Putamen (tissue), 1 donor: Measurements from ENCODE around the gene PPP2R1B.
"Not testable (repeated sequence)": the region's sequence is repeated elsewhere in the genome, so short reads cannot be mapped to it uniquely, and the experiment has no call there.

ENCODE experiments used
- DNase-seq: peaks from one replicate; pipeline ENCODE4 v3.0.0-alpha.2; 2016; ENCODE audit warnings: low spot score

PPP2R1B gene

DNA sequence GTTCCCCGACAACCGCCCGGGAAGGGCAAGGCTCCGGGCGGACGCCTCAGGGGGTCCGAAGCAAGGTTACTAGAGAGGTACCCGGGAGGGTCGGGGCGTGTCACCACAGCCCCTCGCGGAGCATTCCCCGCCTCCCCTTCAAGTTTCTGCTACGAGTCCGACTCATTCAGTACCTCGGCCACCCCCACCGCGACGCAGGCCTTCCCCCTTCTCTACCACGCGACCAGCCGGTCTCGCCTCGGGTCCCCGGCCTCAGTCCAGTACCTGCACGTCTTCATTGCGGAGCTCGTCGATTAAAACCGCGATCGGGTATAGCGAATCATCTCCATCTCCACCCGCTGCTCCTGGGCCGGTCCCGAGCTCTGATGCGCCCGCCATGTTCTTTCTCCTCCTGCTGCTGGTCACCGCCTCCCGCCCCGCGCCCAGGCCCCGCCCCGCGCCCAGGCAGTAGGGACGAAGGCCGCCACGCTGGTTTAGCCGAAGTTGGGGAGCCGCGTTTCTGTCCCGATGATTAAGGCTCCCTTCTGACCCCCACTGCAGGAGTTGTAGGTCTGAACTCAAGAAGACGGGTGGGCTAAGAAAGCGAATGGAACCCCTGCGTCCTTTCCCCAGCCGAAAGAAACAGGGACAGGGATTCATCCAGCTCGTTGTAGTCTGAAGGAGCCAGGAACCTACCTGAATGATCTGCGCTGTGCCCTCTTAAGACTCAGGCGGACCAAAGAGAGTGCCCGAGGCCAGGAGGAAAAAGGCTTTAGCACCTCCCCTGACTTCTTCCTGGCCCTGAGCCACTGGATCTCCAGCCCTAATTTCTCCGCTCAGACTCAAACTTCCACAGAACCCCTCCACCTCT is at the start of gene PPP2R1B:
PPP2R1B (minus strand) TSS at position 406 of the 850 bp plus-strand sequence; CDS start at position 378, 28 bp downstream.
- DNase-seq: peak; percentile 86

DNA sequence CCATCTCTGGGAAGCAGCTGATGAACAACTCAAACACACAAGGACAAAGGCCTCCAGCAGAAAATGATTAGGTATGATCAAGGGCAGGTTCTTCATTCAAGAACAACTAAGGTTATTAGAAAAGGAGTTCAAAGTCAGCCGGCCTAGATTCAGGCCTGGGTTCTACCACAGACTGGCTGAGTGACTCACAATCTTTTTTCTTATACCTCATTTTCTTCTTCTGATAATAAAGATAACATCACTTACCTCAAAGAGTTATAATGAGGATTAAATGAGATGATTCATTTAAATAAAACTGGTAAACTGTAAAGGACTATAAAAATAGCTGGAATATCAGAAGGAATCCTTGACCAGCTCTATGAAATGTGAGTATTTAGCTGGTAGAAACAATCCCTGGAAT is 49.3 kb upstream of the PPP2R1B start:
- DNase-seq: no peak

DNA sequence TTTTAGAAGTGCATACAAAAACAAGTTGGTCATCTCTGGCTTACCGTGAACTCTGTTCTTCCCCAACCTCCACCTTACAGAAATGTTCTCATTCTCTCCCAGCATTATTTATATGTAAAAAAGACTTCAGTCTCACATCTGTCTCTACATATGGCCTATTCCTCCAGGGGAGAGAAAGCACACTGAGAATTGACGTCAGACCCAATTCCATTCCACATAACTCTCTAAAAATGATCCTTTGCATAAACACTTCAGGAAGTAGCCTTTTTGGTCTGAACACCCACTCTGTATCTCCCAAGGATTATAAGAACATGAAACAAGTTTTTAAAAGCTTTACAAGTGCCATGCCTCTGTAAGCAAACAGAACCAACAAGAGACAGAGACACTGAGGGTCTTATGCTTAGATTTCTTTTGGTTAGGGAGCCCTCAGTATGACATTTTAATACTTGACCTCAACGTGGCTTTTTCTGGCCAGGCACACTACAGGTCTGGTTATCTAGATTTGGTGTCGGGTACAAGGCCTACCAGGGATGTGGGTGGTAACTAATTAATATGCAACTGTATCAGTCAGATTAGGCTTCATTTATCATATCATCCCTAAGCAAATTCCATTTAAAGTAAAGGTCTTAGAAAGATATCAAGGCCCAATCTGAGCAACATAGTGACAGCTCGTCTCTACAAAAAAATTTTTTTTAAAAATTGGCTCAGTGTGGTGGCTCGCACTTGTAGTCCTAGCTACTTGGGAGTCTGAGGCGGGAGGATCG is 48.5 kb upstream of the PPP2R1B start:
- DNase-seq: no peak

DNA sequence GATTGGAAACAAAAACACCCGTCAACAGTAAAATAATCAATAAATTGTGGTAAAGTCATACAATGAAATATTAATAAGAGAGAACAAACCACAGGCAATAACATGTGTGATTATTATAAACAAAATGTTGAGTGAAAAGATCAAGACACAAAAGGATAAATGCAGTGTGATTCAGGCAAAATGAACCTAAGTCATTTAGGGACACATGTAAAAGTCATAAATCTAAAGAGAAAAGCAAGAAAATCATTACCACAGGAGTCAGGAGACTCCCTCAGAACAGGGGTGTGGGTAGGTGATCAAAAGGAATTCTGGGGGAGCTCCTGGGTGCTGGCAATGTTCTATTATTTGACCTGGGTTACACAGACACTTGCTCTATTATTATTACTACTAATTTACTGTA is 47.9 kb upstream of the PPP2R1B start:
- peak; percentile 31 for DNase-seq

DNA sequence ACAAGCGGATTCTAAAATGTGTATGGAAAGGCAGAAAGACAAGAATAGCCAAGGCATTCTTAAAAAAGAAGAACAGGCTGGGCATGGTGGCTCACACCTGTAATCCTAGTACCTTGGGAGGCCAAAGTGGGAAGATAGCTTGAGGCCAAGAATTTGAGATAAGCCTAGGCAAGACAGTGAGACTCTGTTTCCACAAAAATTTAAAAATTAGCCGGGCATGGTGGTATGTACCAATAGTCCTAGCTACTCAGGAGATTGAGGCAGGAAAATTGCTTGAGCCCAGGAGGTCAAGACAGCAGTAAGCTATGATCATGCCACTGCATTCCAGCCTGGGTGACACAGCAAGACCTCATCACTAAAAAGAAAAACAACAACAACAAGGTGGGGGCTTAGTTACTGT is 46.0 kb upstream of the PPP2R1B start:
- DNase-seq: no peak

DNA sequence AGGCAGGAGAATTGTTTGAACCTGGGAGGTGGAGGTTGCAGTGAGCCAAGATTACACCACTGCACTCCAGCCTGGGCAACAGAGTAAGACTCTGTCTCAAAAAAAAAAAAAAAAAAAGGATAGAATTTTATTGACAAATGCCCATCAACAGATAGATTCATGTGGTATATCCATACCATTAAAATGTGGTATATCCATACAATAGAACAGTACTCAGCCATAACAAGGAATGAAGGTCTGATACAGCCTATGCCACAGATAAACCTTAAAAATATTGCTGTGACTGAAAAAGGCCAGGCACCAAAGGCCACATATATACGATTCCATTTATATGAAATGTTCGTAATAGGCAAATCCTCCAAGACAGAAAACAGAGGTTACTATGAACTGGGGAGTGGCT is 45.3 kb upstream of the PPP2R1B start:
- no peak for DNase-seq

DNA sequence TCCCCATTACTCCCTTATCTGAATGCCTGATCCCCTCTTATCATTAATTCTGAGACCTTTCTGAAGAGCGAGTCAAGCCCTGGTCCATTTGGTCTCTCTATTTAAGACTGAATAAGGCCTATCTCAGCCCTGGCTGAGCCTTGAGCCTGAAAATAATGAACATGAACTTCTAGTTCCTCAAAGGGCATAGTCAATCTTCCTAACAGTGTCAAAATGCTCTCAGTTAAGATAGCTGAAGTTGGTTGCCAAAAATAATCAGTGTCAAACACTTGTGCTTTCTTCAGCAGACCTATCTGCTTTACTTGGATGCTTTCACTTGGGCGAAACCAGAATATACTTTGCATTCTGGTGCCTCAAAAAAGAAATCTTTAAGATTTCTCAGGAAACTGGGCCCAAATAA is 42.6 kb upstream of the PPP2R1B start:
- no peak for DNase-seq

DNA sequence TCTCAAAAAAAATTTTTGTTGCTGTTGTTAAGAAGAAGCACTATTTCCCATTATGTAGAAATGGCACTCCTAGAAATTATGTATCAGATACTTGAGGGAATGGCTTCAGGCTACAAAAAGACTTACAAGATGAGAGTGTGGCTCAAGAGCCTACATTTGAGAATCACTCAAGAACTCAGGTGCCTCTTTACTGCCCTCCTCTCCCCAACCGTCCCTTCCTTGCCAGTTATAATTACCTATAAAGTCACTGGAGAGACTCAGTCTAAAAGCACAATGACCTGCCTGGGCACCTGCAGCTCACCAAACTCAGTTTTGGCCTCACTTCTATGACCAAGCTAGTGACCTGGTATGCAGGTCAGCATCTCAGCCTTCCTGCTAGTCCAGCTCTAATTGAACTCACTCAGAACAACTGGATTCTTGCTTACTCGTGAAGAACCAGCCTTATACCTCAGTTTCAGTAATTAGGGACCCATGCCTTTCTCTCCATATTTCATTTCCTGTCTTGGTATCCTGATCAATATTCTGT is 41.9 kb upstream of the PPP2R1B start:
- DNase-seq: no peak

DNA sequence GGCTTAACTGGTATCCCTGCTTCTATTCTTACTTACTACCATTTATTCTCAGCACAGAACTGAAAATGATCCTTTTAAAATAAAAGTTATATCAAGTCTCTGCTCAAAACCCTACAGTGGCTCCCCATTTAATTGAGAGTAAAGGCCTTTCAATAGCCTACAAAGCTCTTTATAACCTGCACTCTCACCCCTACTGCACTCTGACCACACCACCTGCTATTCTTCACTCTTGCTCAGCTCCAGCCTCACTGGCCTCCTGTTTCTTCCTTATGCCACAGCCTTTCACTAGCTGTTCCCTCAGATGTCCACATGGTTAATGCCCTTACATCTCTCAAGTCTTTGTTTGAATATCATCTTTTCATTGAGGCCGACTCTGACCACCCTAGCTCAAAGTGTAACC is 40.9 kb upstream of the PPP2R1B start:
- DNase-seq: no peak

DNA sequence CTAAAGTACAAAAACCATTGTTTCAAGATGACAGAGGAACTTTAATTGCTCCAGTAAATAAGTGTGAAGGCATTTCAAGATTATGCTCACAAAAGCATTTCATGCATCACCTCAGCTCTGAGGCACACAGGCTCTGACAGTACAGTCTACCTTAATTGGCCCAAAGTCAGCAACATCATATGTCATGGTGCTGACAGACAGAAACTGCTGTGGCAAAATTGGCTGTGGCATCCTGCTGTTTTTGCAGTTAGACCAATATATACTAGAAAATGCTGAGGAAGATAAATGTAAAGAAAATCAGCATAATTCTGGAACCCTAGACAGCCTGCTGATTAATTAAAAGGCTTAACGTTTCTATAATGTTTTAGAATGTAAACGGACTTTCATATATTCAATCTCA is 34.9 kb upstream of the PPP2R1B start:
- no peak for DNase-seq

DNA sequence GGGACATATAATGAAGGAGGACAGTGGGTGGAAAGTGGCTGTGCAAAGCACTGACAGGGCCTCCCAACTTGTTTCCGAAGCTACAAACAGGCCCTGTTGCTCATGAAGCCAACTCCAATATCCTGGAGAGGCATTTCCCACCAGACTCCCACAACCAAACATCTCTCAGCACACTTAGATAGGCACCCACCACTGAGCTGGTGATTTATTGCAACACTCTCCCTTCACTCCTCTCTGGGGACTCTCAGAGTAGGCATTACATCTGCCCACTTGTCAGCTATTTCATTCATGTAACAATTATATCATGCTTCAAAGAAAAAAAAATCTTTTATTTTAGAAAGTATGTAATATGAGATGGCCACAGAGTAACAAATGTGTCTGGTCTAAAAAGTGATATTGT is 32.1 kb upstream of the PPP2R1B start:
- DNase-seq: no peak

DNA sequence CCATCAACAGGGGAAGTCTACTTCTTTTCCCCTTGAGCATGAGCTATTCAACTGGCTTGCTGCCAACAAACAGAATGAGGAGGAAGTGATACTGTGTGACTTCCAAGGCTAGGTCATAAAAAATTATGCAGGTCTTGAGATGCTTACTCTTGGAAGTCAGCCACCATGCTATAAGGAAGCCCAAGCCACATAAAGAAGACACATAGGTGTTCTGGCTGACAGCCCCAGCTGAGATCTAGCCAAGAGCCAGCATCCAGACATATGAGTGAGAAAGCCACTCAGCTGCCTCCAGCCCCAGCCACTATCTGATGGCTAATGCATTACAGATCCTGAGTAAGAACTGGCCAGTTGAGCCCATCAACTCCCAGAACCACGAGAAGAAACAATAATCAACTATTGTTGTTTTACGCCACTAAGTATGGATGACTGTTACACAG is 31.0 kb upstream of the PPP2R1B start:
- no peak for DNase-seq

DNA sequence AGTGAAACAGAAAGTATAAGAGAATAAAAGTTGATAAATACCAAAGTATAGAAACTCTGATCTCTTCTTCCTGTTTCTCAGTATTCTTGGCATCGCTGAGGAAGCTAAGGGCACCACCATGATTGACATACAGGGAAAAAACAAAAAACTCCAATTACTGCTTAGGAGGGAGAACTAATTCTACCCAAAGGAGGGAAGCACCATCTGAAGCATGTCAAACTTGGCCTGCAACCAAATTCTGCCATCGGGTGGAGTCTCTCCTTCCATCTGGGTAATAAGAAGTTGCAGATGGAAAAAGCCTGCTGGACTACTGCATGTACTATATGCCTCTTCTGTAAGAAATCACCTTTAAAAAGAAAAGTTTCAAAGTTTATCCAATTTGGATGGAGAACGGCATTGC is 30.5 kb upstream of the PPP2R1B start:
- no peak for DNase-seq

DNA sequence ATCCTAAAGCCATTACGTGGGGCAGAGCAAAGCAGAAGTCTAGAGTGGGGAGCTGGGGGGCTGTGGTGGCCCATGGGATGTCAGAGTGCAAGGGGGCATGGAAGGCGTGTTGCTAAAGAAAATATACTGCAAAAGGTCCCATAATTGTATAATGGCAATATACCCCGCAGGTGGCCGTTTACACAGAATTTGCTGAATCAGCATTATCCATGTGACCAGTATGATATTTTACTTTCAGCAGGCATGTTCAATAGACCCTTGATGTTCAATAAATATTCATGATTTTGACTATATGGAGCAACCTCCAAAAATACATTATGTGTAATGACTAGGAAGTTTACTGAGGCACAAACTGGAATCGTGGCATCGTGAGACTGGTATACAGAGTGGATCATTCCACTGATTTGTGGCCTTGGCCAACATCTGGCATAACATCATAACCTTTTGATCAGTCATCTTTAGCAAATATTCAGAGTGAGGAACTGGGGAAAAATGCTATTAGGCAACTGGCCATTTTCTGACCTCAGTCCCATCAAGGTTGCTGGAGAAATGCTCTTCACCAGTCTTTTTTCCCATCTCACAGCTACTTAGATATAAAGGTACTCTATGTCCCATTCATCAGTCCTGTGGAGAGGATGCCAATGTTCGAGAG is 29.3 kb upstream of the PPP2R1B start:
- DNase-seq: no peak

DNA sequence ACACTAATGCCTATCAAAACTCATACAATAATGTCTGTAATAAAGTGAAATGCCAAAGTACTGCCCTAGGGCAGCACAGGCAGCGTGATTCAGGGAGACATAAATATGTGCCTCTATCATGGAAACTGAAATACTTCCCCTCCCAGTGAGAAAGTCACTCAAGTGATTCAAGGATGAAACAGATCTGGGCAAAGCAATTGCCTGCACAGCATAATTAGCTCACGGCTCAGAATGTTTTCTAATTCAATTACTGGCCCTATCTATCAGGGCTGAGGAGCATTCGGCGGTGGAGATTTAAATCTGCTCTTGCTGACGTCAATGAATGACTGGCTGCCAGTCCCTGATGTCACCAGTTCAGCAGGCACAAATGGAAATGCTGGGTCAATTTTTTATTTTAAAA is 27.7 kb upstream of the PPP2R1B start:
- DNase-seq: no peak

DNA sequence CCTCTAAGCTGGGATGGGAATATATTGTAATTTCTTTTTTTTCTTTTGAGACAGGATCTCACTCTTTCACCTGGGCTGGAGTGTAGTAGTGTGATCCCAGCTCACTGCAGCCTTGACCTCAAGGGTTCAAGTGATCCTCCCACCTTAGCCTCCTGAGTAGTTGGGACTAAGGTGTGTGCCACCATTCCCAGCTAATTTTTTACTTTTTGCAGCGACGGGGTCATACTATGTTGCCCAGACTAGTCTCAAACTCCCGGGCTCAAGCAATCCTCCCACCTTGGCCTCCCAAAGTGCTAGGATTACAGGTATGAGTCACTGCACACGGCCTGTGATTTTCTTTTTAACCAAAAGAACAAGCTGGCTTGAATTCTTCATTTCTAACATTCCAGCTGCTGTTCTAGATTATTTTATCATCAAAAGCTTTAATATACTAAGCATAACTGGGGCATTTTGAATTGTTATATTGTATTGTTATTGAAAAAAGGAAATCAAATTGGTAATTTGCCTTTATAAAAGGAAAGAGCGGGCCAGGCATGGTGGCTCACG is 26.8 kb upstream of the PPP2R1B start:
- DNase-seq: no peak

DNA sequence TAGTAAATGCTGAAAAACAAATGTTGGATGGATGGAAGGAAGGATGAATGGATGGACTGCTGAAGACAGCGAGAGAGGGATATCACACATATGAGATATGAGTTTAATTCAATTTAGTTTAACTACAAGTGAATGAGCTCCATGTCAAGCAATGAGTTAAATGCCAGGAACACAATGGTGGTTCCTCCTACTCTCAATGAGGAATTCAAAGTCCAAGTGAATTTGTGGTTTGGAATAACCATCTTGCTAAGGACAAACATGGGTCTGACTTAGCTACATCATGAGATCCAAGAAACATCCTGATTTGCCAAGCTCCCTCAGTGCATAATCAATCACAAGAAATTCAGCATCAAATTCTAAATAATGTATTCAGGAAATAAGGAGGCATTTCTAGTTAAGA is 26.1 kb upstream of the PPP2R1B start:
- DNase-seq: no peak

DNA sequence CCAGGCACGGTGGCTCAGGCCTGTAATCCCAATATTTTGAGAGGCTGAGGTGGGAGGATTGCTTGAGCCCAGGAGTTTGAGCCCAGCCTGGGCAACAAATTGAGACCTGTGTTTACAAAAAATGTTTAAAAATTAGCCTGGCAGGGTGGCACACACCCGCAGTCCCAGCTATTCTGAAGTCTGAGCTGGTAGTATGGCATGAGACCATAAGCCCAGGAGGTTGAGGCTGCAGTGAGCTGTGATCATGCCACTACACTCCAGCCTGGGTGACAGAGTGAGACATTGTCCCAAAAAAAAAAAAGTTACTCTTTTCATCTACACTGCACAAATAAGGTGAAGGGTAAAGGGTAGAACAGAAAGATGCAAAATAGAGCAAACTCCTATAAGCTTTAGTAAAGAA is 22.3 kb upstream of the PPP2R1B start:
- DNase-seq: no peak

DNA sequence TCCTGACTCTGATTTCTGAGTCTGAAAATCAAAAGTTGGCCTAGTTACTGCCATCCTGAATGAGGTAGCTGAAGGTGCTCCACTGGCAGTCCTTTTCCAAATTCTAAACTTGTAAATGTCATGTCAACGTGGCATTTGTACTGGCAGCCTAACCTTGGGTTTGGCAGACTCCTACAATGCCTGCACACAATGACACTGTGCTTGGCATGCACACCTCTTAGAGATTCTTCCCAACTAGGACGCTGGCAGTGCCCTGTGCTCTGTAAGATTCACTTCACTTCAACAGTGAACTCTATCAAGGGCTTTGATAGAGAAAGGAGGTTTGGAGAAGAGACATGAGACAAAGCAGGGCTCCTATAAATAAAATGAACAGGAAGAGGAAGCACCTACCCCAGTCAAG is 21.9 kb upstream of the PPP2R1B start:
- DNase-seq: no peak

DNA sequence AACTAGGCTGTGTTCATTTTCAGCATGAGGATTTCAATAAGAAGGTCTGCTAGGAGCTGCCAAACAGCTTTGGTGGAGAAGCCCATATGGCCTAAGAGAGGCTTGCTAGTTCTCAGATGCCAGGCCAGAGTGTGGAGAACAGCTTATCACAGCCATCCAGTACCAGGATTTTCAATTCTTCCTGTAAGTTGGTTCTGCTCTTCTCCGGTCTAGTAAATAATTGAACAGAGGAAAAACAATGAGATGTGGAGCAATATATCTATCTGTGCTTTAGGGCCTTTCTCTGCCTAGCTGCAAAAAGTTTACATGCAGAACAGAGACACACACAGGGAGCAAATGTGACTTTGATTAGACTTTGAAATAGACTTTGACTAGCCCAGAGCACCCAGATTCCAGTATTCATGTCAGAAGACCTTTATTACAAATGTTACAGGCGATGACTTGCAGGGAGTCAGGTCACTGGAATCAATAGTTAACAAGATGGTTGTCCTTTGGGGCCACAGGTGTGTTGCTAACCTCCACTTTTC is 19.8 kb upstream of the PPP2R1B start:
- no peak for DNase-seq

DNA sequence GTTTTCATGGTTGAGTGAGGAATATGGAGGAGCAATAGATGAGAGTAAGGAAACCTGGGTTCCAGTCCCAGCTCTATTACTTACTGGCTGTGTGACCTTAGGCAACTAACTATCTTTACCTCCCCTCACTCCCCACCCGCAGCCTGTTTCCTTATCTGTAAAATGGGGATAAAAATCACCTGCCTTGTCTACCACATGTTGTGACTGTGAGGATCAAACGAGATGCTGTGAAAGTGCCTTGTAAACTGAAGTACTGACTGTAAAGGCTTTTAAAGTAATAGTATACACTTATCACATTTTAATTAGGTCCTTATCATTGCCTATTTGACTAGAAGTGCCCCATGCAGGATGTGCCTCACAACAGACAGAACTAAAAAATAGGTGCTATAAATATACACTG is 18.9 kb upstream of the PPP2R1B start:
- DNase-seq: no peak

DNA sequence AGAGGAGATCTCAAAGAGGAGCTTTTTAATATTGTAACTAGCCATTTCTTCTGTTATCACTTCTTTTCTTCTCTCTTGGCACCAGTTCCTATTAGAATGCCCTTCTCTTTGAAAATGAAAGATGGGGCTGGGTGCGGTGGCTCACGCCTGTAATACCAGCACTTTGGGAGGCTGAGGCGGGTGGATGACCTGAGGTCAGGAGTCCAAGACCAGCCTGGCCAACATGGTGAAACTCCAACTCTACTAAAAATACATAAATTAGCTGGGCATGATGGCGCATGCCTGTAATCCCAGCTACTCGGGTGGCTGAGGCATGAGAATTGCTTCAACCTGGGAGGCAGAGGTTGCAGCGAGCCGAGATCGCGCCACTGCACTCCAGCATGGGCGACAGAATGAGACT is 18.1 kb upstream of the PPP2R1B start:
- DNase-seq: not testable (repeated sequence)
